ENCODE measurements around the gene NFIA. TPM values are rescaled to one million over a fixed set of nuclear protein-coding genes. Genes with fewer than 3 reads are reported as not detected.

NFIA gene
- total RNA-seq, 1 donor from 2014 or later, result 16.2 TPM

DNA sequence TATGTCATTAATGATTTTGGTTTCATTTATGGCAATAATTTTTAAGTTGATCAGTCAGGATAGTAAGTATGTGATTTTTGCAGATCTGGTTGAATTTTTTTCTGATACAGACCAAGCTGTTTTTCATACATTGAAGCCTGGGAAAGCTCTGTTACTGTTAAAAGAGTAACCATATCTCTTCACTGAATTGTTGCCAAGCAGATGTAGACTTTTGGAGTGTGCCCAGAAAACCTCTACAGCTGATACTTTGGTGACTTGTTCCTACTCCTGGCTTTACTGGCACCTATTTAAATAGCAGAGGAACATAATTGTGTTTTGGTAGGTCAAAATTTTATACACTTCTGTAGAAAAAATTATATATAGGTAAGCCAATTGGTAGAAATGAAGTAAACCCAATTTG, 49.4 kb downstream of the NFIA start:
- TF ChIP-seq, protein P1, sequence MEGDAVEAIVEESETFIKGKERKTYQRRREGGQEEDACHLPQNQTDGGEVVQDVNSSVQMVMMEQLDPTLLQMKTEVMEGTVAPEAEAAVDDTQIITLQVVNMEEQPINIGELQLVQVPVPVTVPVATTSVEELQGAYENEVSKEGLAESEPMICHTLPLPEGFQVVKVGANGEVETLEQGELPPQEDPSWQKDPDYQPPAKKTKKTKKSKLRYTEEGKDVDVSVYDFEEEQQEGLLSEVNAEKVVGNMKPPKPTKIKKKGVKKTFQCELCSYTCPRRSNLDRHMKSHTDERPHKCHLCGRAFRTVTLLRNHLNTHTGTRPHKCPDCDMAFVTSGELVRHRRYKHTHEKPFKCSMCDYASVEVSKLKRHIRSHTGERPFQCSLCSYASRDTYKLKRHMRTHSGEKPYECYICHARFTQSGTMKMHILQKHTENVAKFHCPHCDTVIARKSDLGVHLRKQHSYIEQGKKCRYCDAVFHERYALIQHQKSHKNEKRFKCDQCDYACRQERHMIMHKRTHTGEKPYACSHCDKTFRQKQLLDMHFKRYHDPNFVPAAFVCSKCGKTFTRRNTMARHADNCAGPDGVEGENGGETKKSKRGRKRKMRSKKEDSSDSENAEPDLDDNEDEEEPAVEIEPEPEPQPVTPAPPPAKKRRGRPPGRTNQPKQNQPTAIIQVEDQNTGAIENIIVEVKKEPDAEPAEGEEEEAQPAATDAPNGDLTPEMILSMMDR (IDR thresholded peaks at IDR 0.05; ENCODE audit: unreplicated experiment), result no peak
- DNase-seq (ENCODE audit: low spot score), result no peak
- Mint-ChIP-seq H3K27ac (ENCODE audit: unreplicated experiment) (no peak overlapping the region), H3K4me1 (ENCODE audit: unreplicated experiment) (peaks cover 10% of the 10 kb centered on the region), H3K27me3 (ENCODE audit: unreplicated experiment) (no peaks in the 10 kb centered on the region), H3K36me3 (ENCODE audit: low read depth, unreplicated experiment) (no peaks in the 10 kb centered on the region), H3K9me3 (ENCODE audit: unreplicated experiment) (no peaks in the 10 kb centered on the region), H3K4me3 (ENCODE audit: unreplicated experiment) (no peak overlapping the region)

DNA sequence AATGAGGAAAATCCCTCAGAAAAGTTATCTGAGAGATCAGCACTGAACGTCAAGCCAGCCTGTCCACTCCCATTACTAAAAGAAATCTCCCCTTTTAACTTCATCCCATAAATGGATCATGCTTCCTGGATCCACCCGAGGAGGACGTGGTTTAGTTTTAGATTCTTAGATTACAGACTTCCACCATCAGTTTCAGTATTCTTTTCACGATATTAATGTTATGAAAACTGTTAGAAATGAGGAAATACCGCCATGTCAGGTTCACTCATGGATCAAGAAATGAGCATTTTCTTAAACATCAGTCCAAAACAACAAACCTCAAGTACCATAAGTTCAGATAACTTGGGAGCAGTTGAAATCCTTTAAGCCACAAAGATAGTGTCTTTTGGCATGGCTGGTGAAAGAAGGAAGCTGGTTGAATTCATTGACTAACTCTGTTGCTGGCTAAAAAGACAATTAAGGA, 49.8 kb downstream of the NFIA start:
- no peaks in the 10 kb centered on the region for H3K36me3 Mint-ChIP-seq (ENCODE audit: low read depth, unreplicated experiment)
- no peaks in the 10 kb centered on the region for H3K27me3 Mint-ChIP-seq (ENCODE audit: unreplicated experiment)
- H3K4me1 Mint-ChIP-seq (ENCODE audit: unreplicated experiment), result peaks cover 10% of the 10 kb centered on the region
- DNase-seq (ENCODE audit: low spot score), result no peak
- TF ChIP-seq, protein P1 (IDR thresholded peaks at IDR 0.05; ENCODE audit: unreplicated experiment), result no peak
- no peaks in the 10 kb centered on the region for H3K9me3 Mint-ChIP-seq (ENCODE audit: unreplicated experiment)
- no peak overlapping the region for H3K4me3 Mint-ChIP-seq (ENCODE audit: unreplicated experiment)
- H3K27ac Mint-ChIP-seq (ENCODE audit: unreplicated experiment), result peak overlapping the region; percentile 40

DNA sequence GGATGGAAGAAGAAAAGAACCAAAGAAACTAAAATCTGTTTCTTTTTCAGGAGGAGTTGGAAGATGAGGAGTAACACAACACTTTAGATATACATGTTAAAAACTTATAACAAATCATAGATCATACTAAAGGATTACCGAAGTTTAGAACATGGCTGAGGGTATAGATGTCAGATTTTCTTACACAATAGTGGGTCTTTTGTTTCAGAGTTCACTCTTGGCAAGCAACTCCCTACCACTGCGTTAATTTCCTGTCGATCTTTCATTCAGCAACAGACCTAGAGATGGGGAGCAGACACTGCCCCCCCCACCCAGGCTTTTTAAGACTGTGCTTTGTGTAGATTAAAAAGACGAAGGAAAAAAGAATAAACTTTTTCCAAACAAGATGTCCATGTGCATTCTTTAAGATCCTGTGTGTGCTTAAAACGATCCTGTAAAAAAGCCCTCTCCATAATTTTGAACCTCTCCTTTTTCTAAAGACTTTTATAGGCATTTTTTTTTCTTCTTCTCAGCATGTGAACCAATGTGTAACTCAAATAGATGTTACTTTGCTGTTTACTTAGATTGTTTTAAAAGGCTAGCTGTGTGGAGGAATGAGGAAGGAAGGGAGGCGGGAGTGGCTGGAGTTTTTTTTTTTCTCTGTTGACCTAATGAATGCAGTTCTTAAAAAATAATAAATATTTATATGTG, 50.4 kb downstream of the NFIA start:
- Mint-ChIP-seq H3K27me3 (ENCODE audit: unreplicated experiment) (no peaks in the 10 kb centered on the region), H3K36me3 (ENCODE audit: low read depth, unreplicated experiment) (no peaks in the 10 kb centered on the region), H3K27ac (ENCODE audit: unreplicated experiment) (peak overlapping the region; percentile 40), H3K4me3 (ENCODE audit: unreplicated experiment) (no peak overlapping the region), H3K4me1 (ENCODE audit: unreplicated experiment) (peaks cover 10% of the 10 kb centered on the region), H3K9me3 (ENCODE audit: unreplicated experiment) (no peaks in the 10 kb centered on the region)
- no peak for DNase-seq (ENCODE audit: low spot score)
- TF ChIP-seq, protein P1 (IDR thresholded peaks at IDR 0.05; ENCODE audit: unreplicated experiment), result no peak

DNA sequence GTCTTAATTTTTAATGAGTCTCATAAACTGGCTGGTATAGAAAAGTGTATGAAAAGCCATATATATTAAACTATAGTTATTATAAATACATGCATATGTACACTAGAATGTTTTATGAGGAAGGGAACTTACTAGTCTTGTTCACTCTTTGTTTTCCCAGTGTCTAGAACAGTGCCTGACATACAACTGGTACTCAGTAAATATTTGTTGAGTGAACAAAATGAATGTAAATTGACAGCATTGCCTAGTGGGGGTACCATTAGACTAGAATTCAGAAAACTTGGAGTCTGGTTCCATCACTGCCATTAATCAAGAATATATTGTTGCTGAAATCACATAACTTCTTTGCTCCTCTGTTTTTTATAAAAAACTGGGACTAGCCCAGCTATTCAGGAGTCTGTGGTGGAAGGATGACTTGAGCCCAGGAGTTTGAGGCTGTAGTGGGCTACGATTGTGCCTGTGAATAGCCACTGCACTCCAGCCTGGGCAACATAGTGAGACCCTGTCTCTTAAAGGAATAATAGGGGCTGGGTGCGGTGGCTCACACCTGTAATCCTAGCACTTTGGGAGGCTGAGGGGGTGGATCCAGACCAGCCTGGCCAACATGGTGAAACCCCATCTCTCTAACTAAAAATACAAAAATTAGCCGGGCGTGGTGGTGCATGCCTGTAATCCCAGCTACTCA, 51.1 kb downstream of the NFIA start:
- DNase-seq (ENCODE audit: low spot score), result no peak
- peaks cover 10% of the 10 kb centered on the region for H3K4me1 Mint-ChIP-seq (ENCODE audit: unreplicated experiment)
- no peaks in the 10 kb centered on the region for H3K36me3 Mint-ChIP-seq (ENCODE audit: low read depth, unreplicated experiment)
- H3K9me3 Mint-ChIP-seq (ENCODE audit: unreplicated experiment), result no peaks in the 10 kb centered on the region
- TF ChIP-seq, protein P1 (IDR thresholded peaks at IDR 0.05; ENCODE audit: unreplicated experiment), result no peak
- H3K27me3 Mint-ChIP-seq (ENCODE audit: unreplicated experiment), result no peaks in the 10 kb centered on the region
- no peak overlapping the region for H3K4me3 Mint-ChIP-seq (ENCODE audit: unreplicated experiment)
- H3K27ac Mint-ChIP-seq (ENCODE audit: unreplicated experiment), result no peak overlapping the region

DNA sequence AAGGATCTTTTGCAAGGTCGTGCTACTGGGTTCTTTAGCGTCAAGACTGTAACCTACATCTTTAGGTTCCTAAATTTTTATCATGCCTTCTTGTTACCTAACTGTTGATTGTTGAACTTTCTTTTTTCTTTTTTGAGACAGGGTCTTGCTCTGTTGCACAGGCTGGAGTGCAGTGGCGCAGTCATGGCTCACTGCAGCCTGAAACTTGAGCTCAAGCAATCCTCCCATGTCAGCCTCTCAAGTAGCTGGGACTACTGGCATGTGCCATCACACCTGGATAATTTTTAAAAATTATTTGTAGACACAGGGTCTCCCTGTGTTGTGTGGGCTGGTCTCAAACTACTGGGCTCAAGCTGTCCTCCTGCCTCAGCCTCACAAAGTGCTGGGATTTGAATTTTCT, 52.9 kb downstream of the NFIA start:
- TF ChIP-seq, protein P1 (IDR thresholded peaks at IDR 0.05; ENCODE audit: unreplicated experiment), result no peak
- Mint-ChIP-seq H3K9me3 (ENCODE audit: unreplicated experiment) (no peaks in the 10 kb centered on the region), H3K27me3 (ENCODE audit: unreplicated experiment) (no peaks in the 10 kb centered on the region), H3K4me1 (ENCODE audit: unreplicated experiment) (peaks cover 23% of the 10 kb centered on the region), H3K36me3 (ENCODE audit: low read depth, unreplicated experiment) (no peaks in the 10 kb centered on the region), H3K4me3 (ENCODE audit: unreplicated experiment) (no peak overlapping the region), H3K27ac (ENCODE audit: unreplicated experiment) (no peak overlapping the region)
- DNase-seq (ENCODE audit: low spot score), result no peak

Data from endothelial cell (in vitro differentiated cells).